ENCODE data around the gene SFXN5. TPM values are rescaled to one million over a fixed set of nuclear protein-coding genes. Genes with fewer than 3 reads are reported as not detected.

Gene SFXN5
- total and polyA plus RNA-seq, 2 of the 4 experiments (the other 2 are of a cell fraction) = 8.6 to 17.0 TPM

DNA sequence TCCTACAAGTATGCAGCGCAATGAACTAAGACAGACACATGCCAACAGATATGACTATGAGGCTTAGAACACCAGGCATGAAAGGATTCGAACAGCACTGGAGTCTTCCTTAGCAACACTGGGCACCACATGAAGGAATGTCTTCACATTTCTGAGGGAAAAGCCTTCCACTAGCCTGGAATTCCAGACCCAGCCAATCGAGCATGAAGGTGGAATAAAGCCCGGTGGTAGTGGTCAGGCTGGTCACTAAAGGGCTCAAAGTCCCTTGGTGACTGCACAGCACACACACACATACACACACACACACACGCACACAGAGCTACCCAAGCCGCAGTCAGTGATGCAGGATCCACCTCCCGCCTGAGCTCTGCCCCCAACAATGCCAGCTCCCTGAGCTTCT, 19.7 kb upstream of the SFXN5 start:
- intact Hi-C loops (cut with micrococcal nuclease) (no loop called here), in situ Hi-C loops (cut with MboI; ENCODE audit: low sequenced_read_pairs) (no loop called here), dilution Hi-C loops (cut with HindIII; ENCODE audit: low sequenced_read_pairs, unreplicated experiment) (no loop called here)
- H3K79me1 ChIP-seq (ENCODE audit: low read depth in 1 of 2, low read length in 2 of 2) = peaks cover 33 to 97% of the 10 kb centered on the region in 2 experiments
- no TSS peak for BruUV-seq (replicated peaks)
- peak overlapping the region; percentile 6; the same call in 1 of the 2 replicates for H2BK20ac ChIP-seq (ENCODE audit: low read depth, low read length)
- H4K8ac ChIP-seq (ENCODE audit: low read depth in 2 of 2, low read length in 2 of 2) = peak overlapping the region in 1 of 2 experiments; percentile 1; a peak in 1 of 4 replicates
- TF ChIP-seq CEBPB (IDR thresholded peaks at IDR 0.05; ENCODE audit: low read depth, low read length) = no peak
- H4K91ac ChIP-seq (ENCODE audit: insufficient read depth, low read depth, low read length) = no peak overlapping the region; the same call in 1 of the 2 replicates
- peak overlapping the region; percentile 78 for H2AK9ac ChIP-seq (replicated peaks; ENCODE audit: low read depth, low read length, poor library complexity)
- H3K14ac ChIP-seq (replicated peaks; ENCODE audit: low read depth, low read length) = peak overlapping the region; percentile 38
- H2BK120ac ChIP-seq (ENCODE audit: low read depth, low read length) = no peak overlapping the region
- no peaks in the 10 kb centered on the region for H3K9me3 ChIP-seq (ENCODE audit: control insufficient read depth, insufficient read depth, low read length)
- peak overlapping the region; percentile 48; the same call in 1 of the 2 replicates for H2AK5ac ChIP-seq (ENCODE audit: low read depth, low read length)
- peak overlapping the region; percentile 48 for H2BK5ac ChIP-seq (ENCODE audit: low read depth, low read length, poor library complexity, severe bottlenecking)
- no peak overlapping the region for H3K4me2 ChIP-seq (ENCODE audit: low read depth, low read length)
- peak overlapping the region; percentile 31; the same call in 1 of the 3 replicates for H2BK15ac ChIP-seq (ENCODE audit: low read depth, low read length)
- H3K56ac ChIP-seq (ENCODE audit: extremely low read depth, insufficient read depth, low read length) = no peak overlapping the region
- POLR2A ChIA-PET (ENCODE audit: unreplicated experiment) = no interaction called here
- no peaks in the 10 kb centered on the region for H3K27me3 ChIP-seq (ENCODE audit: control insufficient read depth, insufficient read depth, low read length)
- CTCF ChIA-PET = interaction anchor here (1.5 kb wide), 1 partner anchor 72 kb away, joined by 3 read pairs; no protein-coding TSS in a partner anchor
- DNase-seq = peak; percentile 52
- H2AFZ ChIP-seq (replicated peaks; ENCODE audit: low read length, poor library complexity) = no peak overlapping the region
- no peak overlapping the region for H3K9ac ChIP-seq (ENCODE audit: low read depth, low read length)
- no peak overlapping the region for H3K4me3 ChIP-seq (ENCODE audit: insufficient read depth, low read depth, low read length)
- no peak overlapping the region for H3K27ac ChIP-seq (ENCODE audit: insufficient read depth, low read length)
- H3K4me1 ChIP-seq (ENCODE audit: control insufficient read depth, insufficient read depth, low read length) = peaks cover 38% of the 10 kb centered on the region
- peaks cover 52% of the 10 kb centered on the region for H3K9me1 ChIP-seq (ENCODE audit: insufficient read depth, low read length)
- 100% methylated on average over 1 of the region's 7 CpGs; no CpG with 5 or more reads in 1 of the 2 experiments for WGBS, 2 experiments (ENCODE audit: extremely low coverage in 2 of 2, insufficient read length in 1 of 2)
- H3K23ac ChIP-seq (ENCODE audit: low read depth, low read length) = peak overlapping the region; percentile 81; the same call in 1 of the 2 replicates
- no peak overlapping the region for H4K5ac ChIP-seq (ENCODE audit: low read depth, low read length)
- H3K36me3 ChIP-seq (ENCODE audit: control insufficient read depth, insufficient read depth, low read length) = peaks cover 24% of the 10 kb centered on the region; the same call in 1 of the 2 replicates
- no peak overlapping the region for H3K18ac ChIP-seq (ENCODE audit: low read depth, low read length)
- peaks cover 70% of the 10 kb centered on the region for H4K20me1 ChIP-seq (ENCODE audit: insufficient read depth, low read length)
- peak overlapping the region; percentile 31 for H3K4ac ChIP-seq (ENCODE audit: low read depth, low read length)
- peak; percentile 1; the same call in 1 of the 2 replicates for ATAC-seq (ENCODE audit: low read depth)

Measured in IMR-90 (cell line).